Retinal pigment epithelial cell (primary cell): ENCODE results near the gene TTLL7.

Source experiments
- DNase-seq: peaks from one replicate; pipeline ENCODE4 v3.0.0-alpha.2; 2010; ENCODE audit warnings: low read depth
- H3K4me3 ChIP-seq: 2 replicates; pipeline ENCODE4 v1.5.1; 2011; ENCODE audit warnings: mild to moderate bottlenecking, low read length, control low read depth, moderate library complexity
- CTCF ChIP-seq: conservative IDR thresholded peaks from 2 replicates; pipeline ENCODE4 v1.5.1; 2011; ENCODE audit warnings: low read depth, low read length, control low read depth, inconsistent platforms

Gene TTLL7

DNA sequence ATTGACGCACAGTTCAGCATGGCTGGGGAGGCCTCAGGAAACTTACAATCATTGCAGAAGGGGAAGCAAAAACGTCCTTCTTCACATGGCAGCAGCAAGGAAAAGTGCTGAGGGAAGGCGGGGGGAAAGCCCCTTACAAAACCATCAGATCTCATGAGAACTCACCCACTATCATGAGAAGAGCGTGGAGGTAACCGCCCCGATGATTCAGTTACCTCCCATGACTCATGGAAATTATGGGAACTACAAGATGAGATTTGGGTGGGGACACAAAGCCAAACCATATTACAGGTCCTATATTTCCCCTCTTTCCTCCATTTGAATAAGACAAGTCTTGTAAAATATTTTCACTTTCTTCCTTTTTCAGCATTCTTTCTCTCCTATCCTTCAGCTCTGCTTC lies 7.7 kb upstream of the TTLL7 start:
- H3K4me3 ChIP-seq = no peak overlapping the region
- no peak for DNase-seq
- TF ChIP-seq CTCF = no peak

DNA sequence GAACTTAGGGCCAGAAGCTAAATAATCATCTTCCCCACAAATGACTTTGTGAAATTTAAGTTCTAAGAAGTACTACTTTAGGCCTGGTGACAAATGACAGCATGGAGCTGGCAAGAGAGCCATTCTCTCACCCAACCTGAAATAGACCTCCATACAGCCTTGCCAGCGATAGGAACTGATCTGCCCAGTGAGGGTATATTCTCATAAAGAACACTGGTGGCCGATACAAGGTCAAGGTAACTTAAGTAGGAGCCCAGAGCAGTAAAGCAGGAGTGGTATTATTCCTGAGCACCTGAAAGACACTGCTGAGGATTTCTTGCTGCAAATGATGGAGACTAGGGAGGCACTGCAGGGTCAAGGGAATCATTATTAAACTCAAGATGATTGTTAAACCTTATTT lies 2.6 kb upstream of the TTLL7 start:
- no peak for DNase-seq
- no peak for TF ChIP-seq CTCF
- H3K4me3 ChIP-seq = no peak overlapping the region

- no peak for DNase-seq
- H3K4me3 ChIP-seq = no peak overlapping the region
- TF ChIP-seq CTCF = no peak
Observed at GRCh38 chr1:84000954-84001495, 2.1 kb upstream of the TTLL7 start.

- DNase-seq = no peak
- TF ChIP-seq CTCF = no peak
- no peak overlapping the region for H3K4me3 ChIP-seq
Observed at GRCh38 chr1:84000196-84000885, 1.4 kb upstream of the TTLL7 start.

DNA sequence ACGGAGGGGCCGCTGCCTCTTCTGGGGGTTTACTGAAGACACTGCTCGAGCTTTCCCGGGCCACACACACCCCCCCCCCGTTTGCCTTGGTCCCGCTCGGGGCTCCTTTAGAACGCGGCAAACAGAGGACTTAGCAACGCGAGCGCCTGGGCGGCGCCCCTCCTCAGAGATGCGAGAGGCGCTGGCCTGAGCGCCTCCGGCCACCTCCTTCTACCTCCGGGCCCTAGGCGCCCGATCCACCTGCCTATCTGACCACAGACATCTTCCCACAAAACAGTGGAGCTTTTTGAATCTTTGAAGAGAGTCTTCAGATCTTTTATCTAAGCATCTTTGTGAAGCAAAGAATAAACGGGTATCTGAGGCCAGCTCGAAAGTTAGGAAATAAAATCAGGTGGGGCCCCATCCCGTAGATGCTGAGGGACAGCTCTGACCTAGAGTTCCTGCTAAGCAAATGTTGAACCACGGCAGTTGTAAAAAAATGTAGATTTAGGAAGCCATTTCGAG lies 436 bp upstream of the TTLL7 start:
- no peak for TF ChIP-seq CTCF
- peak; percentile 39 for DNase-seq

DNA sequence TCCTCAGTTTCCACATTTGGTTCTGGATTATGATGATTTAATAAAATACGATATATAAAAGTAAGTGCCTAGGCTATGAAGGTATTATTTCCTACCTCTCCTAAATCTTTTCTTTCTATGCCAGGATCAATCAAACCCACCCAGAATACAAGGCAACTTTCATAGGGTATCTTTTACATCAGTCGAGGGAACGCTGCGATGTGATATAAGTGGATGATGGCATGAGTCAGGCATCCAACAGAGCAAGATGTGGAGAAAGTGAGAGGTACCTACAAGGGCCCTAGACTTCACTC lies 781 bp downstream of the TTLL7 start:
- TF ChIP-seq CTCF = no peak
- DNase-seq = no peak
- H3K4me3 ChIP-seq = peak overlapping the region; percentile 76

More for the DNA sequence above, 436 bp upstream of the TTLL7 start:
- peak overlapping the region; percentile 76 for H3K4me3 ChIP-seq

GRCh38 chr1:83997631-83998030 lies 1.3 kb downstream of the TTLL7 start:
- no peak for TF ChIP-seq CTCF
- DNase-seq = no peak
- no peak overlapping the region for H3K4me3 ChIP-seq
